Epithelial cell of esophagus (primary cell): Measurements from ENCODE around the gene CCDC40.

Experiments used
- DNase-seq: peaks from one replicate; pipeline ENCODE4 v3.0.0; 2010; ENCODE audit warnings: low read depth
- H3K4me3 ChIP-seq: 2 replicates; pipeline ENCODE4 v1.5.1; 2011; ENCODE audit warnings: mild to moderate bottlenecking, low read length, control low read depth
- TF ChIP-seq, protein P1 (sequence below): IDR thresholded peaks from 2 replicates; pipeline ENCODE4 v1.5.1; 2011; ENCODE audit warnings: low read depth, mild to moderate bottlenecking, low read length, control low read depth, inconsistent platforms; ENCODE audit not compliant: insufficient read depth; ENCODE audit errors: missing control alignments

Gene CCDC40

DNA sequence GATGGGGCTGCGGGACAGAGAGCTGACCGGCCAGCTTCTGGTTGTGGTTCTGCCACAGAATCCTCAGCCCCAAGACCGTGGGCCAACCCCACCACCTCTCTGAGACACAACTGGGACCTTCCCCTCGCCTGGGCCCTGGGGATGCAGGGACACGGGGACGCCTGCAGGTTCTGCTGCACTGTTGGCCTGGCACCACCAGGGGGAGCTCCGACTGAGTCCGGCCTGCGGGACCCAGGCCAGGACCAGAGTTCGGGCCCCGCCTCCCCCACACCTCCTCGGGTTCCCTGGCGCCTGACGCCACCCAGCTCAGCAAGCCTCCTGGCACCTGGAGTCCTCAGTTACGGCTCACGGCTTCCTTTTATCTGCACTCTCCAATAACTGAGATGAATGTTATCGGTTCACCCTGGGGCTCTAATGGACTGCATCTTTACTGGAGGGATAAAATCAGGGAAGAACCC, 28.0 kb upstream of the CCDC40 start:
- TF ChIP-seq, protein P1, sequence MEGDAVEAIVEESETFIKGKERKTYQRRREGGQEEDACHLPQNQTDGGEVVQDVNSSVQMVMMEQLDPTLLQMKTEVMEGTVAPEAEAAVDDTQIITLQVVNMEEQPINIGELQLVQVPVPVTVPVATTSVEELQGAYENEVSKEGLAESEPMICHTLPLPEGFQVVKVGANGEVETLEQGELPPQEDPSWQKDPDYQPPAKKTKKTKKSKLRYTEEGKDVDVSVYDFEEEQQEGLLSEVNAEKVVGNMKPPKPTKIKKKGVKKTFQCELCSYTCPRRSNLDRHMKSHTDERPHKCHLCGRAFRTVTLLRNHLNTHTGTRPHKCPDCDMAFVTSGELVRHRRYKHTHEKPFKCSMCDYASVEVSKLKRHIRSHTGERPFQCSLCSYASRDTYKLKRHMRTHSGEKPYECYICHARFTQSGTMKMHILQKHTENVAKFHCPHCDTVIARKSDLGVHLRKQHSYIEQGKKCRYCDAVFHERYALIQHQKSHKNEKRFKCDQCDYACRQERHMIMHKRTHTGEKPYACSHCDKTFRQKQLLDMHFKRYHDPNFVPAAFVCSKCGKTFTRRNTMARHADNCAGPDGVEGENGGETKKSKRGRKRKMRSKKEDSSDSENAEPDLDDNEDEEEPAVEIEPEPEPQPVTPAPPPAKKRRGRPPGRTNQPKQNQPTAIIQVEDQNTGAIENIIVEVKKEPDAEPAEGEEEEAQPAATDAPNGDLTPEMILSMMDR: peak; percentile 89
- H3K4me3 ChIP-seq: no peak overlapping the region
- peak; percentile 69 for DNase-seq

DNA sequence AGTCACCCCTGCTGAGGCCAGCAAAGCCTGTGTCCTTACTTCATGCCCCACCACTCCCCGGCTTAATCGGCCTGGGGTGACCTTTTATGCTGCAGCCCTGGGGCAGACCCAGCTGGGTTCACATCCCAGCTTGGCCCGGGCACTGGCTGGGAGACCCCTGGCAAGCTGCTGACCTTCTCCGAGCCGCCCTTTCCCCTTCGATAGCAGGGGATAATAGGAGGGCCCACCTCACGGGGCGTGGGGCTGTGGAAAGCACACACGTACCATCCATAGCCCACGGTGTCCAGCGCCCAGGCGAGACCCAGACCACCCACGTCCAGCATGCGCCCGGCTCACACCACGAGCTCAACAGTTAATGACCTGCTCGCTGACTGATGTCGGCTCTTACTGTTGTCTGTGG, 27.6 kb upstream of the CCDC40 start:
- TF ChIP-seq, protein P1: no peak

DNA sequence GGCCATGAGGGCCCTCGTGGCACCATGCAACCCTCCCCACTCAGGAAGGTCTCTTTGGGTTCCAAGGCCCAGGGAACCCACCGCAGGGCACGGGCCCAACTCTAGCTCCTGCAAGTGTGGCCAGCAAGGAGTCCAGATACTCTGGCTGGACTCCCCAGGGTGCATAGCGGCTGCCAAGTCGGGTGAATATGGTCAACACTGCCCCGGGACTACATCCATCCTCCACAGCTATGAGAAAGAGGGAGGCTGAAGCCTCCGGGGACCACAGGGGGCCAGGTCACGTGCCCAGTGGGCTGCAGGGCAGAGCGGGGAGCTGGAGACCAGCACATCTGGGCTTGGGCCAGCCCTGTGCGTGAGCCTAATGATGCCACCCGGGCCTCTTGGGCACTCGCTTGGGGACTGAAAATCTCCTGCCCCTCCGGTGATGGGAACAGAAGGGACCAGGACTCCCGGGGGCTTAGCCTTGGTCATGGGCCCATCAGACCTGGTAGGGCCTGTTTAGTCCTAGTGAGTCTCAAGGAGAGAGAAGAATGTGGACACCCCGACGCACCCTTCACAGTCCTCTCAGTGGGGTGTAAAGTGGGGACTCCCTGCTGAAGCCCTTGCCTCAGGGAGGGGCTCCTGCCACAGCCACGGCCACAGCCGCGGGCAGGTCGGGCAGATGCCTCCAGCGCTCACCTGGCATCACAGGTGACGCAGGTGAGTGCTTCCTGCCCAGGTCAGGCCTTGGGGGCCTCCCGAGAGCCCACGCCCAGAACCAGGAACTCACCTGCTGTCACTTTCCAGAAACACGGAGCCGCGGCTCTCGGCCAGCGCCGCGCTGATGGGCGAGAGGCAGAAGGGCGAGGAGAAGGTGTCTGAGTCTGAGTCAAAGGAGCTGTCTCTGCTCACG, 26.8 kb upstream of the CCDC40 start:
- H3K4me3 ChIP-seq: no peak overlapping the region
- DNase-seq: no peak
- TF ChIP-seq, protein P1: no peak

More for the DNA sequence above, 27.6 kb upstream of the CCDC40 start:
- no peak overlapping the region for H3K4me3 ChIP-seq
- DNase-seq: no peak

DNA sequence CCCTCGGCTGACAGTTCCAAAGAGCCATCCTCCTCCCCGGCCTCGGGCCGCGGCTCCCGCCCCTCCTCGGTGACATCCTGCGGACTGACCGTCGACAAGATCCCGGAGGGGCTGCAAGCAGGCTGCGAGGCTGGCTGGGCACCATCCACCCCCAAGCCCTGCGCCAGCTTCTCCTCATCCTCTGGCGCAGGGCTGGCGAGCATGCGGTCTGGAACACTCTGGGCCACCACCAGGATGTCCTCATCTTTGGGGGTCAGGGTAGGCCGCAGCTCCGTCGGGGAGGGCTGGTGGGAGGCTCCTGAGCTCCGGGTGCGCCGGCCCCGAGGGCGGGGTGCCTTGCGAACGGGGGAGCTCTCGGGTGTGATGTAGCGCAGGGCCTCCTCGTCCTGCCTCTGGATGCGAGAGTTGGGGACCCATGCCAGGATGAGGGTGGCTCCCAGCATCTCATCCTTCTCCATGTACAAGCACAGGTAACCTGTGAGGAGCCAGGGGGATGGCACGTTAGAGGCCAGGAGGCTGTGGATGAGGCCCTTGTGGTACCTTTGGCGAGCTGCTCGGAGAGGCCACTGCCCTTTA, 26.1 kb upstream of the CCDC40 start:
- DNase-seq: no peak
- no peak overlapping the region for H3K4me3 ChIP-seq
- TF ChIP-seq, protein P1: no peak

DNA sequence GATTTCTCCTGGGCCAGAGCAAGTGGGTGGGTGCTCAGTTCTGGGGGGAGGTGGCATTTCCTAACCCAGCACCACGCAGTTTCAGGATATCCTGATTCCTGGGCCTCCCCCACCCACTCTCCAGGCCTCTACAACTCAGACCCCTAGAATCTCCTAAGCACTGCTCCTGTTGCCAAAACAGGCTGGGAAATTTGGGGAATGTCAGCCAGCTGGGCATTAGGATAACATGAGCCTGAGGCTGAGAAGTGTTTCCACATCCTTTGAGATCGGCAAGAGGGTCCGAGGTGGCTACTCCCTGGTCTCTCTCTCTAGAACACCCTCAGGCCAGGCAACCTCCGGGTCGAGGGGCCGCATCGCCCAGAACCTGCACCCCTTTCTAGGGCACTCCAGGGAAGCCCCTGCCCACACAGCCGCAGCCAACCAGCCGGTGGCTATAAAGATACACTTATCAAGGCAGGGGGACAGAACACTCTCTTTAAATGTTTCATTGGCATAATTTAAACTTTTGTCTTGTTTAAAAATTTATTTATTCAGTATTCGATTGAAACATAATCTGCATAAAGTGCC, 24.4 kb upstream of the CCDC40 start:
- TF ChIP-seq, protein P1: no peak
- H3K4me3 ChIP-seq: no peak overlapping the region
- DNase-seq: no peak

DNA sequence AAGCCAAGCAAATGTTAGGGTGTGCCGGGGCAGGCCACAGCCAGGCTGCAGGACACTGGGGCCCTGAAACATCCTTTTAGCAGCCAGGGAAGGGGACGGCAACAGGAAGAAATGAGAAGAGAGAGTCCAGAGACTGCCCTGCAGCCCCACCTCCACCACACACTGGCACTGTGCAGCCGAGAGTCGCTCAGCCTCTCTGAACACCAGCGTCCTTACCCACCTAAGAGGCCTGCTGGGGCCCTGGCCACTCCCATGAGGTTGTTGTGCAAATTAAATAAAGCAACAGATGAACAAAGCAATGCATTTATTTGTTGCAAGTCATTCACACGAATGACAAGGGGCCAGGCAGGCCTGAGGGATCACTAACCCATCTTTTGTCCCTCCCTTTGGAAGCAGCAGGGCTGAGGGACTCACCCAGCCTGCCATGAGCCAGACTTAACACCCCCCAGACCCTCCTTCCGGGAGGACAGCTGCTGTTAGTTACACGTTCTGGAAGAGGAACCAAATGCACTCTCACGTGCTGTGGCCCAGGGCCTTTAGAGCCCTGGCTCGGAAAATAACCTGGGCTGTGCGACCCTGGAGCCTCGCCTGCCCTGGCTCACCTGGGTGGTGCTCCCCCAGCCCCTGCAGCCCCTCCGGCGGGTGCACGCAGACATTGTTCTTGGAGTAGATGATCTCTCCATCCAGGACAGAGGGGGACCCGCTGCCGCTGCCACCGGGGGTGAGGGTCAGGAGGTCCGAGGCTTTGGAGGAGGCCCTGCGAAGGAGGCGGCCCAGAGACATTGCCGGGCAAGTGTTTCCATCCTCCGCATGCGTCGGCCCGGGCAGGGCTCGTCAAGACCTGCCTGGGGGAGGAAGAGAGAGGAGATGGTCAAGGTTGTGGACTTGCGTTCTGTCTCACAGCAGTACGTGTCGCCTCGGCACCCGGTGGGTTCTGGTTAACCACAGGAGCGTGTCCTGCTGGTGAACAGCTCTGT, 23.4 kb upstream of the CCDC40 start:
- no peak overlapping the region for H3K4me3 ChIP-seq
- DNase-seq: no peak
- TF ChIP-seq, protein P1: no peak
